Natural killer cell (primary cell): ENCODE results near the gene MAPKAPK2. TPM values are rescaled to one million over a fixed set of nuclear protein-coding genes. Genes with fewer than 3 reads are reported as not detected.
A peak's percentile ranks its signal among the peaks of the same experiment; 100 is the strongest.

ENCODE experiments used
- ATAC-seq, 3 donors: fragments of 150-1000 bp in 2 of 3; fragments of 200-7000 bp in 1 of 3; cut with Tn5 transposase; 1 replicate in 1 of 3; 2 replicates in 2 of 3; pipeline ENCODE4 v1.10.0; 2021; ENCODE audit warnings: mild to moderate bottlenecking in 2 of 3, moderate library complexity in 2 of 3
- DNase-seq, 2 donors: peaks; one replicate each; pipeline versions ENCODE4 v3.0.0 to v3.0.0-alpha.2; 2013 to 2021; ENCODE audit warnings: mixed read lengths in 1 of 2
- H3K27ac ChIP-seq: one replicate; pipeline ENCODE4 v1.5.1; 2013; ENCODE audit warnings: mild to moderate bottlenecking, low read length
- H3K27me3 ChIP-seq: one replicate; pipeline ENCODE4 v1.6.1; 2013; ENCODE audit warnings: low read length; ENCODE audit not compliant: control insufficient read depth, insufficient read depth
- H3K36me3 ChIP-seq: one replicate; pipeline ENCODE4 v1.6.1; 2013; ENCODE audit warnings: low read length; ENCODE audit not compliant: control insufficient read depth, insufficient read depth
- H3K4me1 ChIP-seq: one replicate; pipeline ENCODE4 v1.6.1; 2013; ENCODE audit warnings: low read length; ENCODE audit not compliant: control insufficient read depth, insufficient read depth
- H3K4me3 ChIP-seq: one replicate; pipeline ENCODE4 v1.5.1; 2013; ENCODE audit warnings: low read length
- H3K9me3 ChIP-seq: one replicate; pipeline ENCODE4 v1.6.1; 2013; ENCODE audit warnings: low read length; ENCODE audit not compliant: control insufficient read depth, insufficient read depth
- H3K27ac Mint-ChIP-seq, 2 donors: one replicate each; pipeline ENCODE4 v1.8.0; 2022; ENCODE audit warnings: mild to moderate bottlenecking in 2 of 2, mixed read lengths in 2 of 2, moderate library complexity in 1 of 2
- H3K27me3 Mint-ChIP-seq, 2 donors: one replicate each; pipeline ENCODE4 v1.8.0; 2022; ENCODE audit warnings: low read depth in 2 of 2, mixed read lengths in 2 of 2
- H3K36me3 Mint-ChIP-seq: one replicate; pipeline ENCODE4 v1.8.0; 2022; ENCODE audit warnings: mixed read lengths
- H3K4me1 Mint-ChIP-seq, 2 donors: one replicate each; pipeline ENCODE4 v1.8.0; 2022; ENCODE audit warnings: mixed read lengths in 2 of 2
- H3K4me3 Mint-ChIP-seq: one replicate; pipeline ENCODE4 v1.8.0; 2022; ENCODE audit warnings: mild to moderate bottlenecking, moderate library complexity, mixed read lengths
- H3K9me3 Mint-ChIP-seq, 2 donors: one replicate each; pipeline ENCODE4 v1.8.0; 2022; ENCODE audit warnings: mixed read lengths in 2 of 2
- CTCF ChIP-seq: fragments of 200-600 bp; IDR thresholded peaks from one replicate; pipeline ENCODE4 v1.8.0; 2022; ENCODE audit warnings: antibody characterized with exemption
- WGBS: methylation state at CpG from one replicate; pipeline ENCODE4 v1.1.7; 2013; ENCODE audit warnings: missing lambda C conversion rate; ENCODE audit not compliant: insufficient coverage; 5-methylcytosine and 5-hydroxymethylcytosine counted together
- intact Hi-C: fragments of 100-400 bp; cut with micrococcal nuclease; formaldehyde crosslinking; loops from one replicate; pipeline ENCODE4 v1.14.2; 2022
- total RNA-seq, 4 donors: library from RNA; stranded (reverse); fragments of 120-200 nt in 1 of 4; gene quantifications; one replicate each; pipeline versions ENCODE4 v1.2.3 to v1.2.4, GENCODE V29; 2013 to 2022

MAPKAPK2 gene
- total RNA-seq, 3 donors from 2014 or later (not counting 1 experiment from before 2014, with no cell fraction given) = 137 to 197 (median 178) TPM

DNA sequence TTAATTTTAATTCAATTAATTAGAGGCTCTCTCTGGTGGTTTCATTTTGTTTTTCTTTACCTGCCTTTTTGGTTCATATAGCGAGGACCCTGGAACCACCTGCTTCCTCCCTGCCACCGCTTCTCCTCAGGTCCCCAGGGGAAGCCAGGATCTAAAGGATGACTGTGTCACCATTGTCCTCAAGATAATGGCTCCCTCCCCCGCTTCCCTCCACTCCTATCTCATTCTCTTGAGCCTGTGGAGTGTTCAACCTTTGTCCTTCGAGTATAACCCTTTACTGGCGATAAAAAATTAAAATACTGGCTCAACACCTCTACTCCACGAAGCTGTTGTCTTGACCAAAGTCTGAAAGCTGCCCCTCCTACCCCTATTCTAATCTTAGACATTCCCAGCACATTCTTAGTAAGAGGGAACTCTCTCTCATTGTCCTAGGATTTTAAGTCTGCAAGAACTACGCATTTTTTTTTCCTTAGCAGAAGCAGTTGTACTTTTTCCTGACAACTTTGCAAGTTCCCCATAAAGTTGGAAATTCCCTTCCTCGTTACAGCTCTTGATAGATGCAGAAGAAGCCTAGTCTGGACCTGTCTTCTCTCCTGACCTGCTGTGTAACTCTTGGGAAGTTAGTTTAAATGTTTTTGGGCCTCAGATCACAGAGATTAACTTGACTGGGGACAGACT is 12.6 kb upstream of the MAPKAPK2 start:
- no peak overlapping the region for H3K27ac Mint-ChIP-seq
- ATAC-seq = no peak
- no peaks in the 10 kb centered on the region for H3K36me3 Mint-ChIP-seq
- H3K4me3 Mint-ChIP-seq = no peak overlapping the region
- no peak for TF ChIP-seq CTCF
- Histone ChIP-seq H3K4me3 (no peak overlapping the region), H3K36me3 (no peaks in the 10 kb centered on the region), H3K27ac (no peak overlapping the region), H3K4me1 (peaks cover 14% of the 10 kb centered on the region), H3K9me3 (no peaks in the 10 kb centered on the region), H3K27me3 (no peaks in the 10 kb centered on the region)
- no peak for DNase-seq
- H3K27me3 Mint-ChIP-seq = peaks cover 0 to 5% of the 10 kb centered on the region in 2 donors
- H3K9me3 Mint-ChIP-seq = no peaks in the 10 kb centered on the region
- intact Hi-C loops = no loop called here
- WGBS = 70% methylated on average over 8 of the region's 8 CpGs
- H3K4me1 Mint-ChIP-seq = peaks cover 12% of the 10 kb centered on the region in 2 donors

GRCh38 chr1:206672844-206673758 is 11.6 kb upstream of the MAPKAPK2 start:
- no peaks in the 10 kb centered on the region for H3K27me3 ChIP-seq
- WGBS = 52% methylated on average over 4 of the region's 6 CpGs
- peaks cover 6% of the 10 kb centered on the region in 2 donors for H3K4me1 Mint-ChIP-seq
- ATAC-seq = peak in 1 of 3 donors; percentile 44
- H3K27ac Mint-ChIP-seq = no peak overlapping the region
- H3K9me3 ChIP-seq = no peaks in the 10 kb centered on the region
- H3K27ac ChIP-seq = no peak overlapping the region
- H3K4me3 Mint-ChIP-seq = no peak overlapping the region
- TF ChIP-seq CTCF = no peak
- H3K36me3 ChIP-seq = no peaks in the 10 kb centered on the region
- no peaks in the 10 kb centered on the region for H3K9me3 Mint-ChIP-seq
- no peak overlapping the region for H3K4me3 ChIP-seq
- DNase-seq = no peak
- H3K4me1 ChIP-seq = peaks cover 14% of the 10 kb centered on the region
- peaks cover 0 to 5% of the 10 kb centered on the region in 2 donors for H3K27me3 Mint-ChIP-seq
- H3K36me3 Mint-ChIP-seq = no peaks in the 10 kb centered on the region
- intact Hi-C loops = no loop called here

DNA sequence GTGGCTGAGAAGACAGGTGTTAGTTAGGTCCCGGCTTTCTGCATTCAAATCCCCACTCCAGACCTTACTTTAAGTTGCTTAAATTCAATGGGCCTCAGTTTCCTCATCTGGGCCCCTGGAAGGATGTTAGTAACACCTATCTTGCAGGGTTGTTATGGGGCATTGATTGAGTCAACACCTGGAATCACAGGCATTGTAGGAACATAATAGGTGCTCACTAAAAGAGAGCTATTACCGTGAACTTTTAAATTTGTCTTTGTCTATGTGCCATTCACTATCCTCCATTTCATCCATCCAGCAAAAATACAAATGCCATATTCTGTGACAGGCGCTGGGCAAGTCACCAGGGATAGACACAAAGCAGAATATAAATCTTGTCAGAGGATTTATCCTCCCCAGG is 10.5 kb upstream of the MAPKAPK2 start:
- Mint-ChIP-seq H3K4me3 (no peak overlapping the region), H3K36me3 (no peaks in the 10 kb centered on the region), H3K4me1 (no peaks in the 10 kb centered on the region), H3K9me3 (no peaks in the 10 kb centered on the region), H3K27me3 (peaks cover 0 to 5% of the 10 kb centered on the region in 2 donors), H3K27ac (no peak overlapping the region)
- no peak for DNase-seq
- no peaks in the 10 kb centered on the region for H3K36me3 ChIP-seq
- no peaks in the 10 kb centered on the region for H3K9me3 ChIP-seq
- no peak overlapping the region for H3K27ac ChIP-seq
- intact Hi-C loops = no loop called here
- H3K27me3 ChIP-seq = no peaks in the 10 kb centered on the region
- no peak for TF ChIP-seq CTCF
- H3K4me1 ChIP-seq = peaks cover 4% of the 10 kb centered on the region
- ATAC-seq = no peak
- WGBS = 94% methylated on average over 3 of the region's 3 CpGs
- H3K4me3 ChIP-seq = no peak overlapping the region
